HEK293 (cell line): ENCODE data around the gene MAN1B1.
A peak's percentile ranks its signal among the peaks of the same experiment; 100 is the strongest.
"Not testable (repeated sequence)": the region's sequence is repeated elsewhere in the genome, so short reads cannot be mapped to it uniquely, and the experiment has no call there.

ENCODE experiments used
- CTCF ChIA-PET: fragments of 350-600 bp; formaldehyde crosslinking; extraction: SDS; loops from one replicate; lab custom pipeline; 2021; ENCODE audit warnings: antibody characterized with exemption; lab: Yijun Ruan, JAX
- POLR2A ChIA-PET: fragments of 300-600 bp; formaldehyde crosslinking; extraction: SDS; loops from one replicate; lab custom pipeline; 2020; ENCODE audit warnings: antibody characterized with exemption, inconsistent platforms; lab: Yijun Ruan, JAX
- H3K27ac ChIP-seq: fragments of 200-500 bp; sonication (Bioruptor generic); 2 replicates; pipeline ENCODE4 v1.5.1; 2014; ENCODE audit warnings: low read depth, low read length, control low read depth, inconsistent platforms; ENCODE audit errors: extremely low read depth
- H3K36me3 ChIP-seq, 2 experiments: fragments of 200-500 bp in 1 of 2; sonication (Bioruptor generic) in 1 of 2; 1 replicate in 1 of 2; 2 replicates in 1 of 2; pipeline ENCODE4 v1.5.1; 2014 to 2017; ENCODE audit warnings: inconsistent platforms in 2 of 2, low read length in 2 of 2; ENCODE audit not compliant: control insufficient read depth in 2 of 2, insufficient read depth in 1 of 2
- H3K4me1 ChIP-seq: fragments of 200-500 bp; sonication (Bioruptor generic); 2 replicates; pipeline ENCODE4 v1.5.1; 2014; ENCODE audit warnings: mild to moderate bottlenecking, low read length, inconsistent platforms; ENCODE audit not compliant: control insufficient read depth, insufficient read depth
- H3K4me3 ChIP-seq: 2 replicates; pipeline ENCODE4 v1.5.1; 2011; ENCODE audit warnings: low read depth, mild to moderate bottlenecking, control low read depth, low read length, moderate library complexity
- H3K9me3 ChIP-seq: fragments of 200-500 bp; sonication (Bioruptor generic); 2 replicates; pipeline ENCODE4 v1.5.1; 2014; ENCODE audit warnings: low read depth, low read length, inconsistent platforms; ENCODE audit not compliant: control insufficient read depth, insufficient read depth
- EGR2 ChIP-seq: fragments of 450-650 bp; formaldehyde crosslinking; IDR thresholded peaks from 2 replicates; pipeline ENCODE4 v1.5.1; 2016; ENCODE audit warnings: low read depth, missing biosample characterization, missing genetic modification characterization
- GLIS1 ChIP-seq: fragments of 450-650 bp; formaldehyde crosslinking; IDR thresholded peaks from 2 replicates; pipeline ENCODE4 v1.5.1; 2016; ENCODE audit warnings: missing biosample characterization, missing genetic modification characterization
- GLIS2 ChIP-seq: fragments of 450-650 bp; formaldehyde crosslinking; IDR thresholded peaks from 2 replicates; pipeline ENCODE4 v1.5.1; 2016; ENCODE audit warnings: missing biosample characterization, missing genetic modification characterization
- KLF1 ChIP-seq: fragments of 450-650 bp; formaldehyde crosslinking; IDR thresholded peaks from 2 replicates; pipeline ENCODE4 v1.5.1; 2016; ENCODE audit warnings: missing biosample characterization, missing genetic modification characterization
- KLF16 ChIP-seq: fragments of 450-650 bp; formaldehyde crosslinking; IDR thresholded peaks from 2 replicates; pipeline ENCODE4 v1.5.1; 2017; ENCODE audit warnings: missing biosample characterization, missing genetic modification characterization
- PATZ1 ChIP-seq: fragments of 450-650 bp; formaldehyde crosslinking; IDR thresholded peaks from 2 replicates; pipeline ENCODE4 v1.5.1; 2016; ENCODE audit warnings: missing biosample characterization, missing genetic modification characterization
- SP2 ChIP-seq: fragments of 450-650 bp; formaldehyde crosslinking; IDR thresholded peaks from 2 replicates; pipeline ENCODE4 v1.5.1; 2016; ENCODE audit warnings: missing biosample characterization, missing genetic modification characterization
- SP3 ChIP-seq: fragments of 450-650 bp; formaldehyde crosslinking; IDR thresholded peaks from 2 replicates; pipeline ENCODE4 v1.5.1; 2016; ENCODE audit warnings: missing biosample characterization, missing genetic modification characterization
- ZBTB17 ChIP-seq: fragments of 450-650 bp; formaldehyde crosslinking; IDR thresholded peaks from 2 replicates; pipeline ENCODE4 v1.5.1; 2016; ENCODE audit warnings: missing biosample characterization, missing genetic modification characterization
- ZBTB21 ChIP-seq: fragments of 450-650 bp; formaldehyde crosslinking; IDR thresholded peaks from 2 replicates; pipeline ENCODE4 v1.5.1; 2017; ENCODE audit warnings: missing biosample characterization, missing genetic modification characterization
- ZFHX2 ChIP-seq: fragments of 450-650 bp; formaldehyde crosslinking; conservative IDR thresholded peaks from 2 replicates; pipeline ENCODE4 v1.5.1; 2016; ENCODE audit warnings: missing biosample characterization, missing genetic modification characterization
- ZFP3 ChIP-seq: fragments of 450-650 bp; formaldehyde crosslinking; IDR thresholded peaks from 2 replicates; pipeline ENCODE4 v1.5.1; 2016; ENCODE audit warnings: low read depth, missing biosample characterization, missing genetic modification characterization
- ZNF133 ChIP-seq: fragments of 450-650 bp; formaldehyde crosslinking; IDR thresholded peaks from 2 replicates; pipeline ENCODE4 v1.5.1; 2016; ENCODE audit warnings: missing biosample characterization, missing genetic modification characterization
- ZNF2 ChIP-seq: fragments of 450-650 bp; formaldehyde crosslinking; IDR thresholded peaks from 2 replicates; pipeline ENCODE4 v1.5.1; 2016; ENCODE audit warnings: missing biosample characterization, missing genetic modification characterization
- ZNF221 ChIP-seq: fragments of 450-650 bp; formaldehyde crosslinking; IDR thresholded peaks from 2 replicates; pipeline ENCODE4 v1.5.1; 2017; ENCODE audit warnings: missing biosample characterization, missing genetic modification characterization, borderline replicate concordance
- ZNF335 ChIP-seq: fragments of 450-650 bp; formaldehyde crosslinking; conservative IDR thresholded peaks from 2 replicates; pipeline ENCODE4 v1.5.1; 2016; ENCODE audit warnings: missing biosample characterization, missing genetic modification characterization
- ZNF391 ChIP-seq: fragments of 450-650 bp; formaldehyde crosslinking; IDR thresholded peaks from 2 replicates; pipeline ENCODE4 v1.5.1; 2016; ENCODE audit warnings: low read depth, missing biosample characterization, missing genetic modification characterization, borderline replicate concordance
- ZNF514 ChIP-seq: fragments of 450-650 bp; formaldehyde crosslinking; IDR thresholded peaks from 2 replicates; pipeline ENCODE4 v1.5.1; 2016; ENCODE audit warnings: missing biosample characterization, missing genetic modification characterization
- ZNF629 ChIP-seq: fragments of 450-650 bp; formaldehyde crosslinking; IDR thresholded peaks from 2 replicates; pipeline ENCODE4 v1.5.1; 2017; ENCODE audit warnings: missing biosample characterization, missing genetic modification characterization
- ZNF704 ChIP-seq: fragments of 450-650 bp; formaldehyde crosslinking; IDR thresholded peaks from 2 replicates; pipeline ENCODE4 v1.5.1; 2016; ENCODE audit warnings: missing biosample characterization, missing genetic modification characterization

Gene MAN1B1

GRCh38 chr9:137135154-137135553, 48.4 kb downstream of the MAN1B1 start:
- TF ChIP-seq GLIS2 (tag by site-specific recombination) (0 out of 2 replicates have a peak, but pooled peaks have one; percentile 12), ZNF133 (tag by site-specific recombination) (0 out of 2 replicates have a peak, but pooled peaks have one; percentile 1), GLIS1 (tag by site-specific recombination) (peak; percentile 25; the same call in 1 of the 2 replicates), ZFHX2 (0 out of 2 replicates have a peak, but pooled peaks have one; percentile 35), ZNF335 (tag by site-specific recombination) (peak; percentile 64), PATZ1 (peak; percentile 51; the same call in 1 of the 2 replicates)
- ChIA-PET CTCF (interaction anchor here (0.6 to 1.5 kb wide), 5 partner anchors 12 to 380 kb away, joined by 3 to 8 read pairs (median 3); no protein-coding TSS in a partner anchor), POLR2A (interaction anchor here (0.7 to 1.3 kb wide), 3 partner anchors 11 to 235 kb away, joined by 3 to 4 read pairs (median 4); no protein-coding TSS in a partner anchor)
- not testable (repeated sequence) for H3K9me3 ChIP-seq, H3K36me3 ChIP-seq, H3K4me3 ChIP-seq, H3K27ac ChIP-seq, H3K4me1 ChIP-seq

GRCh38 chr9:137136261-137136880, 49.6 kb downstream of the MAN1B1 start:
- ChIA-PET POLR2A (interaction anchor here (1.2 kb wide), 1 partner anchor 64 kb away, joined by 3 read pairs; the partner anchor contains the start of gene TPRN), CTCF (interaction anchor here (1.3 kb wide), 1 partner anchor 90 kb away, joined by 4 read pairs; the partner anchor contains the start of gene NPDC1)
- Histone ChIP-seq H3K36me3 (no peaks in the 10 kb centered on the region), H3K4me3 (no peak overlapping the region), H3K9me3 (no peaks in the 10 kb centered on the region), H3K27ac (no peak overlapping the region), H3K4me1 (peaks cover 2% of the 10 kb centered on the region; the same call in 1 of the 2 replicates)
- no peak for TF ChIP-seq ZNF391 (tag by site-specific recombination)
- 0 out of 2 replicates have a peak, but pooled peaks have one; percentile 5 for TF ChIP-seq SP2
- TF ChIP-seq KLF1 (tag by site-specific recombination) = peak; percentile 75
- TF ChIP-seq ZBTB17 (tag by site-specific recombination) = no peak

GRCh38 chr9:137136881-137137607, 50.3 kb downstream of the MAN1B1 start:
- ChIA-PET POLR2A (interaction anchor here (1.2 to 4.0 kb wide), 4 partner anchors 7 to 86 kb away, joined by 3 to 26 read pairs (median 8); partner anchors contain the start of gene TPRN), CTCF (interaction anchor here (0.8 to 1.3 kb wide), 2 partner anchors 50 to 91 kb away, joined by 3 to 4 read pairs; partner anchors contain the start of gene NPDC1)
- Histone ChIP-seq H3K9me3 (no peaks in the 10 kb centered on the region), H3K4me3 (no peak overlapping the region)
- TF ChIP-seq EGR2 (tag by site-specific recombination) (peak; percentile 84), ZNF2 (tag by site-specific recombination) (no peak), ZBTB21 (tag by site-specific recombination) (no peak), ZNF704 (tag by site-specific recombination) (no peak), ZFP3 (no peak), SP3 (tag by site-specific recombination) (no peak), ZNF221 (tag by site-specific recombination) (no peak), KLF16 (tag by site-specific recombination) (no peak), GLIS1 (tag by site-specific recombination) (peak; percentile 29; the same call in 1 of the 2 replicates), ZNF514 (no peak), ZNF629 (tag by site-specific recombination) (no peak), ZFHX2 (peak; percentile 75)
- TF ChIP-seq, all 188 proteins: peak for 3
- Histone ChIP-seq H3K4me1 (peaks cover 2% of the 10 kb centered on the region; the same call in 1 of the 2 replicates), H3K36me3 (no peaks in the 10 kb centered on the region), H3K27ac (no peak overlapping the region)
